ENCODE measurements around the gene DISP2.

Gene DISP2, protein sequence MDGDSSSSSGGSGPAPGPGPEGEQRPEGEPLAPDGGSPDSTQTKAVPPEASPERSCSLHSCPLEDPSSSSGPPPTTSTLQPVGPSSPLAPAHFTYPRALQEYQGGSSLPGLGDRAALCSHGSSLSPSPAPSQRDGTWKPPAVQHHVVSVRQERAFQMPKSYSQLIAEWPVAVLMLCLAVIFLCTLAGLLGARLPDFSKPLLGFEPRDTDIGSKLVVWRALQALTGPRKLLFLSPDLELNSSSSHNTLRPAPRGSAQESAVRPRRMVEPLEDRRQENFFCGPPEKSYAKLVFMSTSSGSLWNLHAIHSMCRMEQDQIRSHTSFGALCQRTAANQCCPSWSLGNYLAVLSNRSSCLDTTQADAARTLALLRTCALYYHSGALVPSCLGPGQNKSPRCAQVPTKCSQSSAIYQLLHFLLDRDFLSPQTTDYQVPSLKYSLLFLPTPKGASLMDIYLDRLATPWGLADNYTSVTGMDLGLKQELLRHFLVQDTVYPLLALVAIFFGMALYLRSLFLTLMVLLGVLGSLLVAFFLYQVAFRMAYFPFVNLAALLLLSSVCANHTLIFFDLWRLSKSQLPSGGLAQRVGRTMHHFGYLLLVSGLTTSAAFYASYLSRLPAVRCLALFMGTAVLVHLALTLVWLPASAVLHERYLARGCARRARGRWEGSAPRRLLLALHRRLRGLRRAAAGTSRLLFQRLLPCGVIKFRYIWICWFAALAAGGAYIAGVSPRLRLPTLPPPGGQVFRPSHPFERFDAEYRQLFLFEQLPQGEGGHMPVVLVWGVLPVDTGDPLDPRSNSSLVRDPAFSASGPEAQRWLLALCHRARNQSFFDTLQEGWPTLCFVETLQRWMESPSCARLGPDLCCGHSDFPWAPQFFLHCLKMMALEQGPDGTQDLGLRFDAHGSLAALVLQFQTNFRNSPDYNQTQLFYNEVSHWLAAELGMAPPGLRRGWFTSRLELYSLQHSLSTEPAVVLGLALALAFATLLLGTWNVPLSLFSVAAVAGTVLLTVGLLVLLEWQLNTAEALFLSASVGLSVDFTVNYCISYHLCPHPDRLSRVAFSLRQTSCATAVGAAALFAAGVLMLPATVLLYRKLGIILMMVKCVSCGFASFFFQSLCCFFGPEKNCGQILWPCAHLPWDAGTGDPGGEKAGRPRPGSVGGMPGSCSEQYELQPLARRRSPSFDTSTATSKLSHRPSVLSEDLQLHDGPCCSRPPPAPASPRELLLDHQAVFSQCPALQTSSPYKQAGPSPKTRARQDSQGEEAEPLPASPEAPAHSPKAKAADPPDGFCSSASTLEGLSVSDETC (N-terminal part only)

DNA sequence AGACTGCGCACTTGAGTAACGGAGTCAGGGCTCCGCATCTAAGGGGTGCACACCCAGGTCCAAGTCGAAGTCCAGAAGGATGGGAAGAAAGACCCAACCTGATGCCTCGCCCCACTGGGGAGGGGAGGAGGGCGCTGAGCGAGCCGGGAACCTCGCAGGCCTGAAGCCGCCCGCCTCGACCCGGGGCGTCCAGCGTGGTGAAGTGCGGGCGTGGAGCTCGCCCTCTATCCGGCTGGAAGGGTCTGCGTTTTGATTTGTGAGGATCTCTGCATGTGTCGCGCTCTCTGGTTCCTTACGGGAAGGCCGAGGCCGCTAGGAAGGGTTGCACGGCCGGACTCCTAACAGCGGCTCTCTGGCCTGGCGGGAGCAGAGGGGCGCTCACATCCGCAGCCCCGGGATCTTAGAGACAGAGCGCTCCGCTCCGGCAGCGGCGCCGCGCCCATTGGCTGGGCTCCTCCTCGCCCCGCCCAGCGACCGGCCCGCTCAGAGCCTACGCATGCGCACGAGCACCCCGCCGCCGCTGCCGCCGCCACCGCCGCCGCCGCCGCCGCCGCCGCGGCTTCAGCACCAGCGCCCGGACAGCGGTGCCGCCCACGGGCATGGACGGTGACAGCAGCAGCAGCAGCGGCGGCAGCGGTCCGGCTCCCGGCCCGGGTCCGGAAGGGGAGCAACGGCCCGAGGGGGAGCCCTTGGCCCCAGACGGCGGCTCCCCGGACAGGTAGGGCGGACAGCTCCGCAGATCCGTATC is at the start of gene DISP2:
Gene DISP2 (plus strand): TSS at position 497 of the 748 bp plus-strand sequence. CDS start 103 bp downstream, at position 600.
- no peak for DNase-seq (ENCODE audit: low read depth)

DNA sequence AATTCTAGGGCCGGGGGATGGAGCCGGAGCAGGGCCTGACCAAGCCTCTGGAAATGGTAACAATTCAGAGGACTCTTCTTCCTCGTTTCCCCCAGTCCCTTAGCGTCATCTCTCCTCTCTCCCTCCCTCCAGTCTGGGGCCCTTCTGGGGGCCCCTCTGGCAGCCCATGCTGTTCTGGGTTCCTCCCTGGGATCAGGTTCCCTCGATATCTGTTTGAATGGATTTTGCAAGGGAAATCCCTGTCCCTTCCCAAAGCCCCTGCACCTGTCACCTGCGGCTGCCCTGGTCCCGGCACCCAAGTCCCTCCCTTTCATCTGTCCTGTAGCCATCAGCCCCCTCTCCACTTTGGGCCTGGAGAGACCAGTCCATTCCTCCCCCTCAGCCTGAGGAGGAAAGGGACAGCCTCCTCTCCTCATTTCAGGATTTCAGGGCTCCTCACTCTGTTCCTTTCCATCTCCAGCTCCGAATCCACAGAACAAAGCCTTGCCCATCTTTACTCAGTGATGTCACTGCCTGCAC is 48.6 kb upstream of the DISP2 start:
- no peak for DNase-seq (ENCODE audit: low read depth)

DNA sequence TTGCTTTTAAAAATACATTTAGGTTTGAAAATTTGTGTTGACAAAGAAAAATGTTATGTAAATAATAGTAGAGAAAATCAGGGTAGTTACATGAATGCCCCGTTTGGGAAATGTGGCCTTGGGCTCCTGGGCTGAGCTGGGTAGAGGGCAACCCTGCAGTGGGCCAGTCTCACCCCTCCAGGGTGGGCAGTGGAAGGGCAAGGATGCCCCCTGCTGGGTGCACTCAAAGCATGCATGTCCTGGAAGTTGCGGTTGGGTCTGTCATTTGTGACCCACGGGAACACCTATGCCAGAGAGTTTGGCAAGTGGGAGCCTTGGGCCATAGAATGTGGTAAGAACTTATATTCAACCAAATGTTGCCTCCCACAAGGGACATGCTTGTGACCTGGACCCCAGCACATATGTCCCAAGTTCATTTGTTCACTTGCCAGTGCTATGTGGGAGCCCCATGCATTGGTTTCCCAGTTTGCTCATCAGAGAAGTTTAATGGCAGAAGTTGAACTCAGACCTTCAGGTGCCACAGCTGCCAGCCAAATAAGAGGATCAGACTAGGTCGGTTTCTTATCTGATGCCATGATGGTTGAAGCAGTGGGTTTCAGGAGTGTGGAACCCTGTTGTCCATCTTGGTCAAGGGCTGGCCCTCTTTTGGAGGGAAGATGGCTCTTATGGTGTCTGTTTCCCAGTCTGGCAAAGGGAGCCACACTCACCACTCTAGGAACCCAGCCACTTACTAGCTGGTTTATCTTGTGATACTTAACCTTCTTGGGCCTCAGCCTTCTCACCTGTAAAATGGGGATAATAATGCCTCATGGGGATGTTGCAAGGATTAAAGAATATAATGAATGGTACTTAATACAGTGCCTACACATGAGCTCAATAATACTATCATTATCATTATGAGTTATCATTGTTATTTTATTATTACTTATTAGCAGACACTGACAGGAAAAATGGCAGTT is 47.7 kb upstream of the DISP2 start:
- DNase-seq (ENCODE audit: low read depth), result no peak

DNA sequence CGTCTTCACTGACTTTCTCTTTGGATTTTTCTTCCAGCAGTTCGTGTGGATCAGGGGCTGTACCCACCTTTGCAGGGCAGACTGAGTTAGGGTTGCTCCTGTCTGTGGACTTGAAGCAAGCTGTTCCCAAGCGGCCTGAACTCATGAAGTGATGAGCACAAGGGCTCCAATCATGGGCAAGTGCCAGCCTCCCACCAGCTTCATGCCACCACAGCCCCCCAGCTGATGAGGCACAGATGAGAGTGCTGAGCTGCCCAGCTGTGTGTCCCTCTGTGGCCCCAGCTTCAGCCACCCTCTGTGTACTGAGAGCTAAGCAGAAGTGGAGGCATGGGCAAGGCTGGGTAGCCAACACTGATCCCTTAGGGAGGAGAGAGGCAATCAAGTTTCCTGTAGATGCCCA is 47.0 kb upstream of the DISP2 start:
- no peak for DNase-seq (ENCODE audit: low read depth)

DNA sequence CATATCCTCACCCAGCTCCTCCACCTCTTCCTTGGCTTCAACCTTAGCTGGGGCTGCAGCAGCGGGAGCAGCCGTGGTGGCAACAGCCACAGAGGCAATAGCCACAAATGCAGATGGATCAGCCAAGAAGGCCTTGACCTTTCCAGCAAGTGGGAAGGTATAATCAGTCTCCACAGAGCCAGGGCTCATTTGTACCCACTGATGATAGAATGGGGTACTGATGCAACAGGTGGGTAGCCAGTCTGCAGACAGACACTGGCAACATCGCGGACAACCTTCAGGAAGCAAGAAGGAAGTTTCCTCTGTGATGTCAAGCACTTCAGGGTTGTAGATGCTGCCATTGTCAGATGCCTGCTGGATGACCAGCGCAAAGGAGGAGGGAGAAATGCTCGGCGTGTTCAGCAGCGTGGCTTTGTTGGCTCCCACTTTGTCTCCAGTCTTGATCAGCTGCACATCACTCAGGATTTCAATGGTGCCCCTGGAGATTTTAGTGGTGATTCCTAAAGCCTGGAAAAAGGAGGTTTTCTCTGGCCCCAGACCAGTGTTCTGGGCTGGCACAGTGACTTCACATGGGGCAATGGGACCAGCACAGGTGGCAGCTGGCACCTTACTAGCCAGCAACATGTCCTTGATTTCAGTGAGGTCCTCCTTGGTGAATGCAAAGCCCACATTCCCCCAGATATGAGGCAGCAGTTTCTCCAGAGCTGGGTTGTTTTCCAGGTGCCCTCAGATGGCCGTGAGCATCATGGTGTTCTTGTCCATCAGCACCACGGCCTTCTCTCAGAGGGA is 45.5 kb upstream of the DISP2 start:
- no peak for DNase-seq (ENCODE audit: low read depth)

DNA sequence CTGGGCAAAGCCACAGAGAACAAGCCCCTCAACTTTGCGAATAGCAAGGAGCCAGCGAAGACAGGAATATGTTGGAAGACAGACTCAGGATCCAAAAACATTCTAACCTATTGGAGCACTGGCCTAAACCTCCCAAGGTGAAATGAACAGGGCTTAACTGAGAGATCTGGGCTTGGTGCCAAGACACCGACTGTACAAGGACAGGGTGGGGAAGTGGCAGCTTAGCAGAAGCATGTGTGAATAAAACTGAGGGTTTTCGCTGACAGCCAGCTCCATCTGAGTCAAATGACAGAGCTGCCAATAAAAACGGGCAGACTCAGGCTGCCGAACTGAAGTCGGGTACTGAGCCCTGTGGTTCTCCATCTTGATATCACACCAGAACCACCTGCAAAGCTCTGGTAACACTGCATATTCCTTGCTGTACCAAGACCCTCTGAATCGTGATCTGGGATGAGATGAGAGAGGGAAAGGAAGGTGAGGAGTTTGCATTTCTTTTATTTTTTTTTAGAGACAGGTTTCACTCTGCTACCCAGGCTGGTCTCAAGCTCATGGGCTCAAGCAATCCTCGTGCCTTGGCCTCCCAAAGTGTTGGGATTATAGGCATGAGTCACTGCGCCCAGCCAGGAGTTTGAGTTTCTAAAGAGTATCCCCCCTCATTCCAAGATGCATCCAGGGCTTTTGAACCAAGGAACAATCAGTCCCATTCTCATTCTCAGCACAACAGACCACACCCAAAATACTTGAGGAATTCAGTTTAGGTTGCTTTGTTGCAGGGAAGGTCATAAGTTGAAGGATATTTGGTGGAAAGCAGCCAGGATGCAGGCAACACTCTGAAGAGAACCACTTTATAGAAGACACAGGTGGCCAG is 44.3 kb upstream of the DISP2 start:
- DNase-seq (ENCODE audit: low read depth), result no peak

DNA sequence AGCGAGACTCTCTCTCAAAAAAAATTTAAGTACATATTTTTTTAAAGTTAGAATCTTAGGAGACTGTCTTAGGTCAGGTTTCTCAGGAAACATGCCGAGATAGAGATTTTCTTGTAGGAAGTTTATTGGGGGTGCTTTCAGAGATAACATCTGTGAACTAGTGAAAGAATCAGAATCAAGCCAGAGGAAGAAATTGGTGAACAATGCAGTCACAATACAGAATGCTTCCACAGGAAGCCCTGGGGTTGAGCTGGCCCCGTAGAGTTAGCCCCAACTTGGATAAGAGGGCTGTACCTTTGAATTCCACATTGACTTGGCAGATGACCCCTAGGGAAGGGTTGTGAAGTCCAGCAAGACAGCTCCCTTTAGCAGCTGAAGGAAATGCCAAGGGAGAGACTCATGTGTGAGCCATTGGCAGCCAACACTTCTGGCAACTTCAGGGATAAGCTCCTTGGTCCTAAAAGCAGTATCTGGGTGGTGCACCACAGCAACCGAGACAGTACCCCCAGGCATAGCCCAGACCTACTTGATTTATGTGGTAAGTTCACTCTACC is 43.2 kb upstream of the DISP2 start:
- no peak for DNase-seq (ENCODE audit: low read depth)

DNA sequence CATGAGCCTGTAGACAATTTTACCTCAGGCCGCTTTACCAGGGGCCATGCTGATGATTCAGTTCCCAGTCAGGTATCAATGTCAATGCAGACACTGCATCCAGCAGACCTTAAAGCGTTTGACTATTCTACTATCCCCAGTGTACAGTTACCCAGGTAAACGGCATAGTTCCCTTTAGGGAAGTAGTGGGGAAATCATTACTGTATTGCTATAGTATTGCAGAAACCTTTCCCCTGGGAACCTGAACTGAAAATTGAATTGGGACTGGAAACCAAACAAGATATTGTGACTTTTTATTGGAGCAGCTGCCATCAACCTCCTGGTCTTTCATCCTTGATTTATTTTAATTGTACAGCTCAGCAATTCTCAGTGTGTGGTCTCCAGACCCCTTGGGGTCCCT is 41.1 kb upstream of the DISP2 start:
- DNase-seq (ENCODE audit: low read depth), result no peak

DNA sequence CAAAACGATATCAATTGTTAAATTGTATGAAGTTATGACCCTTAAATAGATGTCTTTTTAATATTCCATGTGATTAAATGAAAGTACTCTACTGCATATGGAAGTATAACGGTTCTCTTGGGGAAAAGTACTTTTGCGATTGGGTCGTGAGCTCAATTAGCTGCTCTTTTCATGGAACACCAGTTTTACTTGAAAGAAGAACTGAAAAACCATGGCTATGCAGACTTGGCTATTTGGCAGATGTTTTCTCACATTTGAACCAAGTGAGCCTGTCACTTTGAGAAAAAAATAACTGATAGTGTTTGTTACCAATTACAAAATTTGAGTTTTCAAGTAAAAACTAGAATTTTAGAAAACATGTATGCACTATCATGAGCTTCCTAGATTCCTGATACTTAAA is 40.4 kb upstream of the DISP2 start:
- no peak for DNase-seq (ENCODE audit: low read depth)

DNA sequence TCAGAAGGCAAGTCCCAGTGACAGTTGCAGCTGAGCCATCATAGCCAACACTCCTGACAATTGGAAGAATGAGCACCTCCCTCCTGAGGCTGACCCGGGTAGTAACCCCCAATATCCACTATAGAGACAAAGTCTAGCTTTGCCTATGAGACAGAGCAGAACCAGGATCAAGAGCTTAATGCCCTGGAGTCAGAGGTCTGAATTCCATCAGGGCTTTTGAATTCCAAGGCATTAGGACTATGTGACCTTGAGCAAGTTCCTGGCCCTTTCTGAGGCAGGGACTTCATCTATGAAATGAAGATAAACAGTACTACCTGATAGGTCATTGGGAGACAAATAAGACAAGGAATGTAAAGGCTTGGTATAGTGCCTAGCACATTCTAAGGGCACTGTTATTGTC is 37.6 kb upstream of the DISP2 start:
- no peak for DNase-seq (ENCODE audit: low read depth)

DNA sequence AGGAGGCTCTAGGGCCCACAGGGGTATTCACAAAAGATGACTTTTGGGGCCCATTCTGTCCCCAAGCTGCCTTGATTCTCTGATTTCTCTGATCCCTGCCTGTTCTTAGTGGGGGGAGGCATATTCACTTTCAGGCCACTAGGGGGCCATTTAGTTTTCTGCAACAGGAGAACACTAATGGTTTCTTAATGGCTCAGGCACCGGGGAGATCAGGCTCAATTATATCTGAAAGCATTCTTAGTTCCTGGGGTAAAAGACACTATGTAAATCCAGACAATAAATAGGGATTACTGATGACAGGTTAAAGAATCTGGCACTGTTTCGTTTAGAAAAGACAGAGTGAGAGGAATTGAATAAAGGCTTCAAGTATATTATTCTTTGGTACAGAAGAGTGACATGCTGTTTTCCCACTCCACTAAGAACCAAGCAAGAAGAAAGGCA is 37.1 kb upstream of the DISP2 start:
- no peak for DNase-seq (ENCODE audit: low read depth)

DNA sequence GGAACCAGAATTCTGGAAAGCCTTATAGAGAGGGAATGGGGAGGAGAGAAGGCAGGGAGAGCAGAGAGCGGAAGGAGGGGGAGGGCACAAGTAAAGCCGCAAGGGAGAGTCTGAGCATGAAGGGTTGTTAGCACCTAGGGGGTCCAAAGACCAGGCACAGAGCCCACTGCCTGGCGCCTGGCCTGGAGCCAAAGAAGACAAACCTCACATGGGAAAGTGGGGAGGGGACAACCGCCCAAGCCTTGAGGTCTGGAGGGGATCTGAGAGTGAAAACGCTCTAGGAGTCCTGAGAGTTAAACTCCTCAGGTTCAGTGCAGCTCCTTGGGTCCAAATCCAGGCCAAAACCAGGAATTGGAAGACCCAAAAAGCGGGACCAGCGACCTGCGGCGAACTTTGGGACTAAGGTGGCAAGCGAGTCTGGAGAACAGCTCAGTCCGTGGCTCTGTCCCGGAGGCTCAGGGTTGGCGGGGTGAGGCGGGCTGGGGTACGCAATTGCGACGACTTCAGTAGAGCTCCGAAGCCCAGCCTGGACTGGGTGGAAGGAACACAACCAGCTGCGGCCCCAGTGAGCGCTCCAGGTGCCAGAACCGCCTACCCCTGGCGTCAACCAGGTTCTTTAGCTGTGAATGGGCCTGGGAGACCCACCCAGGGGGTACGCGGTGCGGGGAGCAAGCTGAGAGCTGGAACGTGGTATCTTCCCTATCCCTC is 35.3 kb upstream of the DISP2 start:
- no peak for DNase-seq (ENCODE audit: low read depth)

DNA sequence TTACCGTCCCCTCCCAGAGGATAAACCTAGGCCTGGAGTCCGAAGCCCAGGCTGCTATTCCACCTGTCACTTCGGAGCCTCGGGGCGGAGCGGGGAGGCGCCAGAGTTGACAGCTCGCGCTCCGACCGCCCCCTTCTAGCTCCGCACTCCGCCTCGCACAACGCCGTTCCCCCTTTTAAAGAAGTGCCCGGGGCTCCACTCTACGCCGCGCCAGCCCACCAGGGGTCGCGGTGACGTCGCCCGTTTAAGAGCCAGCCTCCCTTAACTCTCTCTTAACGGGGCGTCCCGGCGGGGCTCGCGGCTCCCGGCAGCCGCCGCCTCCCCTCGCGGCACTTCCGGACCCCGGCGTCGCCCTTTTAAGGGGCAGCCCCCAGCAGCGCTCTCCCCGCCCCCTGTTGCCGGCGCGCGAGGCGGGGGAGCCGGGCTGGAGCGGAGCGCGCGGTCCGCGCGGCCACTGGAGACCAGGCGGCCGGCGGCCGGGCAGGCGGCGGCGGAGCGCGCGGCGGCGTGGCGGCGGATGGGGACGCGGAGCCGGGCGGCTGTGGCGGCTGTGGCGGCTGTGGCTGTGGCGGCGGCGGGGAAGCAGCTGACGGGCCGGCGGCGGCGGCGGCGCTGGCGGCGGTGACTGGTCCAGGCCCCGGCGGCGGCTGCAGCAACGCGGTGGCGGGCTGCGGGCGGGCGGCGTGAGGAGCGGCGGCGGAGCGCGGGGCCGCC is 34.6 kb upstream of the DISP2 start, which contains the start of gene INAFM2:
Gene INAFM2 (plus strand): TSS at position 454 of the 714 bp plus-strand sequence. CDS start 364 bp downstream, outside the sequence.
- peak; percentile 76 for DNase-seq (ENCODE audit: low read depth)

DNA sequence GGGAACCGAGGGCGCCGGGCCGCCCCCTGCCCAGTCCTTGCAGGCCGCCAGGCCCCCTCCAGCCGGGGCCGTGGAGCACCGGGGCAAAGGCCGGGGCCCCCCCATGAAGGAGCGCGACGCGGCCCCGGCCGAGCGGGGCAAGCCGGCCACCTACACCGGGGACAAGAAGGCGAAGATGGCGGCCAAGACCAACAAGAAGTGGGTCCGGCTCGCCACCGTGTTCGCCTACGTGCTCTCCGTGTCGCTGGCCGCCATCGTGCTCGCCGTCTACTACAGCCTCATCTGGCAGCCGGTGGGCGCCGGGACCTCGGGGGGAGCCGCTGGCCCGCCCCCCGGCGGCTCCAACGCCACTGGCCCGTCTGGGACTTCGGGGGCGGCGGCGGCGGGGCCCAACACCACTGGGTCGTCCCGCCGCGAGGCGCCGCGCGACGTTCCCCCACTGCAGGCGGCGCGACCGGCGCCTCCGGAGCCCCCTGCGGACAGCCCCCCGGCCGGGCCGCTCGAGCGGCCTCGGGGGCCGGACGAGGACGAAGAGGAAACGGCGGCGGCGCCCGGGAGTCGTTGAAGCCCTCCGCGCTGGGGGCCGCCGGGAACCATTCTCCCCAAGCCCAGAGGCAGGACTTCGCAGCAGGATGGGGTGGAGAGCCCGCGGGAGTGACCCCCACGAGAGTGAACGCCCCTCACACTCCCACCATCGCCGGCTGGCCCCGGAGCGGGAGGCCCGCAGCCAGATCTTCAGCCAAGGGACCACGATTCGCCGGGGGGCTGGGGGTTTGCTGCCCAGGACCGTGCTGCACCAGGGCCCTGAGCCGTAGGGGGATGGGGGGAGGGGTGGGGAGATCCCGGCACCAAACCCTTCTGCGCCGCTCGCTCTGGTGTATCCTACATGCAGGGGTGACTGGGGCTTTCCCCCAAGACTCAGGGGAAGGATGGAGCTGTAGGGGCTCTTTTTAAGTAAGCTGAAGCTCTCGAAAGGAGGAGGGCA is 33.8 kb upstream of the DISP2 start:
- DNase-seq (ENCODE audit: low read depth), result no peak

DNA sequence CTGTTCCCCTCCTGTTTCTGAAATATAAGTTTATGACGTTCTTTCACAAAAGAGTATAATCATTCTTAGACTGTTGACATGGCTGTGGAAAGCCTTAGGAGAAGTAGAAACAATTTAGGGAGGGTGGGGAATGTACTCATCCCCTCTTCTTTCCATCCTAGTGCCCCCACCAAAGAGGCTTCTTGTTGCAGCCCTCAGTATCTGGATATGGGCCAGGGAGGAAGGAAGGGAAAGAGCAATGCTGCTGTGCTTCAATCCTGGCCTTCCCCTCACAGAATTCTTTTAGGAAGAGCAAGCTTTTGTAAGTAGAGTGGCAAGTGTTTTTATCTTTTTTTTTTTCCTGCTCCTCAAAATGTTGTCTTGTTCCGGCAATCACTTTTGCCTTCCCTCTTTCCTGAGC is 32.8 kb upstream of the DISP2 start:
- no peak for DNase-seq (ENCODE audit: low read depth)
